PC-3 (cell line): ENCODE measurements around the gene SERPINC1. TPM values are rescaled to one million over a fixed set of nuclear protein-coding genes. Genes with fewer than 3 reads are reported as not detected.
"Not testable (repeated sequence)": the region's sequence is repeated elsewhere in the genome, so short reads cannot be mapped to it uniquely, and the experiment has no call there.

Source experiments
- ATAC-seq: fragments of 200-7000 bp; cut with Tn5 transposase; 2 replicates; pipeline ENCODE4 v1.9.1; 2020; ENCODE audit warnings: mild to moderate bottlenecking, moderate library complexity
- BruUV-seq: library from RNA; stranded (reverse); fragments of 400-500 nt; replicated peaks from 2 replicates; lab custom pipeline; 2021; lab: Mats Ljungman, UMichigan
- CTCF ChIA-PET: fragments of 300-600 bp; sonication (Branson Sonifier 250); formaldehyde crosslinking; loops from one replicate; lab custom pipeline; 2022; ENCODE audit warnings: antibody characterized with exemption; lab: Charles Lee
- POLR2A ChIA-PET: fragments of 300-600 bp; sonication (Branson Sonifier 250); formaldehyde crosslinking; loops from one replicate; lab custom pipeline; 2022; ENCODE audit warnings: antibody characterized with exemption; ENCODE audit not compliant: unreplicated experiment; lab: Charles Lee
- DNase-seq: peaks from one replicate; pipeline ENCODE4 v3.0.0-alpha.2; 2015
- H2AFZ ChIP-seq: fragments of 300-600 bp; sonication (generic); 2 replicates; pipeline ENCODE4 v1.6.0; 2016; ENCODE audit warnings: antibody characterized with exemption, low read length
- H3F3A ChIP-seq: fragments of 300-600 bp; sonication (generic); one replicate; pipeline ENCODE4 v1.6.0; 2017; ENCODE audit warnings: antibody characterized with exemption, low read length, control low read depth, mild to moderate bottlenecking; ENCODE audit not compliant: unreplicated experiment
- H3K27ac ChIP-seq: fragments of 300-600 bp; sonication (generic); 2 replicates; pipeline ENCODE4 v1.5.1; 2016; ENCODE audit warnings: mild to moderate bottlenecking, low read length
- H3K27me3 ChIP-seq: fragments of 300-600 bp; sonication (generic); 2 replicates; pipeline ENCODE4 v1.6.1; 2016; ENCODE audit warnings: low read length, mixed read lengths
- H3K36me3 ChIP-seq: fragments of 300-600 bp; sonication (generic); 2 replicates; pipeline ENCODE4 v1.6.1; 2016; ENCODE audit warnings: low read depth, mixed run types, low read length, mixed read lengths
- H3K4me1 ChIP-seq: fragments of 300-600 bp; sonication (generic); 2 replicates; pipeline ENCODE4 v1.5.1; 2016; ENCODE audit warnings: low read length; ENCODE audit not compliant: insufficient read depth
- H3K4me2 ChIP-seq: fragments of 300-600 bp; sonication (generic); 2 replicates; pipeline ENCODE4 v1.6.0; 2016; ENCODE audit warnings: low read length
- H3K4me3 ChIP-seq: fragments of 300-600 bp; sonication (generic); 2 replicates; pipeline ENCODE4 v1.5.1; 2016; ENCODE audit warnings: mild to moderate bottlenecking, low read length, mixed read lengths
- H3K79me2 ChIP-seq: fragments of 300-600 bp; sonication (generic); 2 replicates; pipeline ENCODE4 v1.6.1; 2017; ENCODE audit warnings: low read length, mixed read lengths
- H3K9ac ChIP-seq: fragments of 300-600 bp; sonication (generic); 2 replicates; pipeline ENCODE4 v1.6.0; 2016; ENCODE audit warnings: mild to moderate bottlenecking, low read length
- H3K9me2 ChIP-seq: fragments of 300-600 bp; sonication (generic); replicated peaks from 2 replicates; pipeline ENCODE4 v1.6.1; 2016; ENCODE audit warnings: mixed run types, low read length, mixed read lengths
- H3K9me3 ChIP-seq: fragments of 300-600 bp; sonication (generic); 2 replicates; pipeline ENCODE4 v1.6.1; 2016; ENCODE audit warnings: low read length, mixed read lengths
- H4K20me1 ChIP-seq: fragments of 300-600 bp; sonication (generic); 2 replicates; pipeline ENCODE4 v1.6.1; 2016; ENCODE audit warnings: low read length, mixed read lengths
- CTCF ChIP-seq: fragments of 300-600 bp; sonication (generic); conservative IDR thresholded peaks from 2 replicates; pipeline ENCODE4 v1.5.1; 2017; ENCODE audit warnings: antibody characterized with exemption, low read depth, mild to moderate bottlenecking, low read length
- EZH2 ChIP-seq: fragments of 300-600 bp; sonication (generic); IDR thresholded peaks from one replicate; pipeline ENCODE4 v1.6.1; 2017; ENCODE audit warnings: antibody characterized with exemption, mild to moderate bottlenecking, low read length; ENCODE audit not compliant: unreplicated experiment
- EZH2phosphoT487 ChIP-seq: fragments of 300-600 bp; sonication (generic); IDR thresholded peaks from 2 replicates; pipeline ENCODE4 v1.6.1; 2018; ENCODE audit warnings: mild to moderate bottlenecking, antibody characterized with exemption, low read length, borderline replicate concordance
- intact Hi-C: fragments of 100-400 bp; cut with micrococcal nuclease; formaldehyde crosslinking; loops from 2 replicates; pipeline ENCODE4 v1.9.0; 2023
- total RNA-seq: library from RNA; depleted of rRNA; stranded (reverse); fragments of >200 nt; gene quantifications from 2 replicates; pipeline ENCODE4 v1.2.3, GENCODE V29; 2014

SERPINC1 gene
- total RNA-seq, 1 experiment from 2014 or later, result not detected

- H3K9ac ChIP-seq, result no peak overlapping the region
- no peaks in the 10 kb centered on the region for H3K9me2 ChIP-seq
- CTCF ChIA-PET, result no interaction called here
- no TSS peak for BruUV-seq
- intact Hi-C loops, result no loop called here
- H3K27me3 ChIP-seq, result no peaks in the 10 kb centered on the region
- H3K79me2 ChIP-seq, result peaks cover 2% of the 10 kb centered on the region
- no peak overlapping the region for H3K4me3 ChIP-seq
- ATAC-seq, result no peak
- peaks cover 25% of the 10 kb centered on the region for H3F3A ChIP-seq
- no peaks in the 10 kb centered on the region for H3K9me3 ChIP-seq
- no peak for DNase-seq
- H3K36me3 ChIP-seq, result peaks cover 29% of the 10 kb centered on the region
- H4K20me1 ChIP-seq, result peaks cover 22% of the 10 kb centered on the region
- TF ChIP-seq EZH2 (no peak), EZH2phosphoT487 (no peak)
- no peak overlapping the region for H3K4me2 ChIP-seq
- H2AFZ ChIP-seq, result no peak overlapping the region
- POLR2A ChIA-PET, result no interaction called here
- no peak overlapping the region for H3K27ac ChIP-seq
- peaks cover 7% of the 10 kb centered on the region; the same call in 1 of the 2 replicates for H3K4me1 ChIP-seq
Observed at GRCh38 chr1:173860065-173860464, 57.1 kb downstream of the SERPINC1 start.

- H3K4me3 ChIP-seq, H3K9me3 ChIP-seq, H2AFZ ChIP-seq, CTCF ChIA-PET, ATAC-seq, H3K79me2 ChIP-seq, H3K4me1 ChIP-seq, H3K27me3 ChIP-seq, DNase-seq, BruUV-seq, H3K9me2 ChIP-seq, POLR2A ChIA-PET, H3K9ac ChIP-seq, H3K27ac ChIP-seq, H3K4me2 ChIP-seq: not testable (repeated sequence)
- peaks cover 16% of the 10 kb centered on the region for H4K20me1 ChIP-seq
- peaks cover 20% of the 10 kb centered on the region for H3F3A ChIP-seq
- peaks cover 24% of the 10 kb centered on the region for H3K36me3 ChIP-seq
- intact Hi-C loops, result loop anchor here (10.0 kb wide), 1 partner anchor 215 kb away; no protein-coding TSS in a partner anchor
Observed at GRCh38 chr1:173859547-173859946, 57.6 kb downstream of the SERPINC1 start.

GRCh38 chr1:173857363-173857917 is 59.7 kb downstream of the SERPINC1 start:
- no TSS peak for BruUV-seq
- Histone ChIP-seq H3K4me2 (no peak overlapping the region), H3K4me3 (no peak overlapping the region), H3K79me2 (no peaks in the 10 kb centered on the region), H3K9me2 (no peaks in the 10 kb centered on the region), H3K27ac (no peak overlapping the region), H3K36me3 (peaks cover 4% of the 10 kb centered on the region; the same call in 1 of the 2 replicates), H3F3A (peaks cover 3% of the 10 kb centered on the region), H2AFZ (no peak overlapping the region), H3K9ac (no peak overlapping the region), H3K27me3 (no peaks in the 10 kb centered on the region), H3K9me3 (no peaks in the 10 kb centered on the region), H4K20me1 (no peaks in the 10 kb centered on the region), H3K4me1 (no peaks in the 10 kb centered on the region)
- intact Hi-C loops, result loop anchor here (10.0 kb wide), 1 partner anchor 217 kb away; no protein-coding TSS in a partner anchor
- POLR2A ChIA-PET, result no interaction called here
- no peak for DNase-seq
- TF ChIP-seq EZH2, result no peak
- TF ChIP-seq CTCF, result no peak
- TF ChIP-seq EZH2phosphoT487, result no peak
- ATAC-seq, result no peak
- CTCF ChIA-PET, result no interaction called here
